Measurements from ENCODE around the gene PSEN2.

GRCh38 chr1:226920446-226920894 is 50.1 kb downstream of the PSEN2 start:
- TF ChIP-seq POLR2A (IDR thresholded peaks at IDR 0.05; ENCODE audit: low read length), result no peak
- no peak for TF ChIP-seq GATA1 (IDR thresholded peaks at IDR 0.05; ENCODE audit: low read depth, low read length)

All from erythroblast (primary cell).